Left renal cortex interstitium (tissue), 4 donors: ENCODE measurements around the gene CEP95. TPM values are rescaled to one million over a fixed set of nuclear protein-coding genes. Genes with fewer than 3 reads are reported as not detected.
"Not testable (repeated sequence)": the region's sequence is repeated elsewhere in the genome, so short reads cannot be mapped to it uniquely, and the experiment has no call there.

ENCODE experiments used
- DNase-seq, 4 donors: peaks; one replicate each; pipeline ENCODE4 v3.0.0-alpha.2; 2013; ENCODE audit warnings: low read depth in 4 of 4, low spot score in 2 of 4, missing footprints in 1 of 4
- polyA plus RNA-seq, 4 donors: library from polyadenylated mRNA; unstranded; fragments of 120-200 nt; gene quantifications; one replicate each; pipeline ENCODE4 v1.2.1, GENCODE V29; 2013; ENCODE audit not compliant: insufficient read length in 4 of 4

The CEP95 gene, protein sequence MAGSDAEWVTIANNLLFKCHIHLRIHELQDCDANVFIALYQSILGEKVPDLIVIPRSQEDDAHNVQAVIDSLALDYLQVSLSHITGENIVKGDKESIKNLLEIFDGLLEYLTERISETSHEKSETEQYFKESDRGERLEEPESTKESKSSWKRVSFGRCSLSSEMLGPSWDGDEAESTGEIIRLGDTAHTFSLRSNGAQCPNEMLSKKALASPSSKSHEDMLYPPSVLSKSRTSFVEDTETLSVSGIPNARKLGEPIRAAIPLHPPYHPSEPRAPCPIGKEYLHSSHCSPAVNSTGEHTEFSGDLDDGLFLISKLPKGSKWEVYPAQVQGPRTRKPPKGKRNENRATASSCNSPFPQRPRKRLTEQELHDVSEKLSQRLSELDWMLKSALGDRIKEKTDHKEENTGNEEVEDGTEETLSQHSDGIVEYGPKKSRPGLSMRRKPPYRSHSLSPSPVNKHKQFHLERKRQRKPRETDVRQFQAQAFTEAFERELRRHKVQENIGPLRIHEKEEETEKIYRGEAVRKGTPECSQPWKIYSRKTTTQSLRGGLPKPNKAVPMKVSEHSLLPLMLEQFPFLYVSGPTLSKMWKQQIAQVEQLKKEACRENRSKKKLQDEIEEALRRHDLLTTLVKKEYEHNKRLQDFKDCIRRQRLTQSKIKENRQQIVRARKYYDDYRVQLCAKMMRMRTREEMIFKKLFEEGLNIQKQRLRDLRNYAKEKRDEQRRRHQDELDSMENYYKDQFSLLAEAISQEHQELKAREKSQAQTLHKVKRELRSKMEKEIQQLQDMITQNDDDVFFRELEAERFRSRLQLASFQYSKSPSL
- 100 to 1,000 TPM in 2 of 4 donors, 10 to 100 TPM in 2; 75.1 to 191 (median 121) TPM for polyA plus RNA-seq

DNA sequence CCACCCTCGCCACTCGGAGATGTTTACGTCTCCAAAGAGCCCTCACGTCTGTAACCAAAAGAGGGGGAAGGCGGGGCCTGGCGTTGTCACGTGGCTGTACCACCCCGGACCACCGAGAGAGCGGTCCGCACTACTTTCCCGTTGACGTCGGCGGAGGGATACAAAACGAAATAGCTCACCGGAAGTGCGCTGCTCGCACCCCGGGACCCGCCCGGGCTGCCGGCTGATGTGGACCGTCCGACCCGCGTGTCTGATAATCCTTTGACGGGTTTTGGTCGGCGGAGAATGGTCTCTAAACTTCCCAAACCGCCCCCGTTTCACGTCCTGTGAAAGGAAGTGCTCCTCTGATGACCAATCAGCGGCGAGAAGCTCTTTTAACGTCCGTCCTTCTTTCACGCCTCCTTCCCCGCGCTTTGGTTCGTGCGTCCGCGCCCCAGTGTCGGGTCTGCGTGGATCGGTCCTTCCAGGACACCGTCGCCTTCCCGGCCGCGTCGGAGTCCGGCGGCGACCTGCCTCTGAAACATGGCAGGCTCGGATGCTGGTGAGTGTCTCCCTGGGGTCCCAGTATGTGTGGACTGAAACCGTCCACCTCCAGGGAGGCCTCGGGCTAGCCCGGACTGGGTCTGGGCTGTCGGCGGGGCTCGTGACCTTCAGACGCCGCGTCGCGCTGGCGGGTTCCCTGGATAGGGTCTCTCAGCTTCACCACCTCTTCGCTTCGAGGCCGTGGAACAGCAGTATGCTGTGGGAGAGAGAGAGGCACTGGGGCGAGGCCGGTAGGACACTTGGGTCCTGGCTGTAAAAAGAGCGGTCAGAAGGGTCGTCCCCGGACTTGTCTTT lies at the start of gene CEP95:
TSS of gene CEP95 (plus strand) at position 402 of the 837 bp plus-strand sequence. CDS start at position 523, 121 bp downstream.
- DNase-seq, result peak; percentile 94 to 99 (median 96)

DNA sequence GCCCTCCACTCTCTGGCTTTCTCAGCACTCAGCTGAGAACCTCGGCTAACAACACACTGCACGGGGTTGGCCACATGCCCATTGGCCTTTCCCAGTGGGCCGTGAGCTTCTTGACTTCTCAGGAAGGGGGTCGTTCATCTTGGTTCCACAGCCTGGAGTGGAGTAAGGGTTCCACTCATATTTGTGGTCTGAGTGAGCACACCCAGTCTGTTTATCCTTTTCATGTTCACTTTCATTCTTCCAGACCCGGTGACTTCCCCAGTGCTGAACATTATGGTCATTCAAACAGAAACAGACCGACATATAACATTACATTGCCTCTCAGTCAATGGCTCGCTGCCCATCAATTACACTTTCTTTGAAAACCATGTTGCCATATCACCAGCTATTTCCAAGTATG lies 49.6 kb upstream of the CEP95 start:
- DNase-seq, result no peak

DNA sequence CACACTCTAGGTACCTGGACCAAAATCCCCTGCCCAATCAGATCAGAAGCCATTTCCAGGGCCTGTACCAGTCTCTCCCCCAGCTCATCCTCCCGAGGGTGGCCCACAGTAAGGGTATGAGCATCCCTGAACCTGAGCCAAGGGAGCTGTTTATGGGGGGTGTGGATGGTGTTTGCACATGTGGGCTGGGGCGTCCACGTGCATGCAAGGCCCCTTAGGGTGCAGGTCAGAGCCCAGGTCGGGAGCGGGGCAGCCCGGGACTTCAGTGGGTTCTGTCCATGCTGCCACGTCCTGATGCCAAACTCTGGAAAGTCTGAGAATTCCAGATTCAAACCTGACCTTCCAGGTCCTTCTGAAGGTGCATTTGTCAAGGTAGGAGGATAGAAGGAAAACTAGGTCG lies 48.0 kb upstream of the CEP95 start:
- no peak for DNase-seq

DNA sequence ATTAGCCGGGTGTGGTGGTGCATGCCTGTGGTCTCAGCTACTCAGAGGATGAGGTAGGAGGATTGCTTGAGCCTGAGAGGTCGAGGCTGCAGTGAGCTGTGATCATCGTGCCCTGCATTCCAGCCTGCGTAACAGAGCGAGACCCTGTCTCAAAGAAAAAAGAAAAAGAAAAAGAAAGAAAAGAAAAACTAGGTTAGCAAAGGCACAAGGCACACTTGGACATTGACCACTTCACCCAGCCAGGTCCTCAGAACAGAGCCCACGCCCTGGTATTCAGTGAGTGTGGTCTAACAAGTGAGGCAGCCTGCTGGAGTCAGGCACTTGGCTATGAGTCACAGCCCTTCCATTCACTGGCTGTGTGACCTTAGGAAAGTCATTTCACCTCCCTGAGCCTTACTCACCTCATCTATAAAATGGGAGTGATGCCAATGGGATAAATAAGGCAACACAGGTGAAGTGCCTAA lies 47.5 kb upstream of the CEP95 start:
- no peak for DNase-seq

DNA sequence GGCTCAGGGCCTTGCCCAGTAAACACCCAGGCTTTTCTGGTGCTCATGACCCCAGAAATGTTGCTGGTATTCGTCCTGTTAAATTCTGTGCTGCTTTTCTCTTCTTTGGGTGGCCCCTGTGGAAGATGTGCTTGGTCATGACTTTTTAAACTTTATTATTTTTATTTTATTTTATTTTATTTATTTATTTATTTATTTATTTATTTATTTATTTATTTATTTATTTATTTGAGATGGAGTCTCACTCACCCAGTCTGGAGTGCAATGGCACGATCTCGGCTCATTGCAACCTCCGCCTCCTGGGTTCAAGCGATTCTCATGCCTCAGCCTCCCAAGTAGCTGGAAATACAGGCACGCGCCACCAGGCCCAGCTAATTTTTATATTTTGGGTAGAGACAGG lies 47.0 kb upstream of the CEP95 start:
- DNase-seq, result not testable (repeated sequence)

DNA sequence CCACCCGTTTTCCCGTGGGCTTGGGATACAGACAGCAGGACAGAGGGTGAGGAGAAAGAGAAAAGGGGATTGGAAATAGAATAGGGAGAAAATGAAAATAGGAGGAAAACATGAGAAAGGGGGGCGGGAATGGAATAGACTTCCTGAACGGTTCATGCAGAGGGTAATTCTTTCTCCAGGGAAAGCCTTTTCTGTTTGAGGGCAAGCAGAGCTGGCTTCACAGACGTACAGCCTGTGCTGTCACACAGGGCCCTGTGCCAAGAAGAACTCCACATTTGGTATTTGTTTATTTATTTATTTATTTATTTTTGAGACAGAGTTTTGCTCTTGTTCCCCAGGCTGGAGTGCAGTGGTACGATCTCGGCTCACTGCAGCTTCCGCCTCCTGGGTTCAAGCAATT lies 45.8 kb upstream of the CEP95 start:
- peak in 3 of 4 donors; percentile 4 to 19 (median 13) for DNase-seq

DNA sequence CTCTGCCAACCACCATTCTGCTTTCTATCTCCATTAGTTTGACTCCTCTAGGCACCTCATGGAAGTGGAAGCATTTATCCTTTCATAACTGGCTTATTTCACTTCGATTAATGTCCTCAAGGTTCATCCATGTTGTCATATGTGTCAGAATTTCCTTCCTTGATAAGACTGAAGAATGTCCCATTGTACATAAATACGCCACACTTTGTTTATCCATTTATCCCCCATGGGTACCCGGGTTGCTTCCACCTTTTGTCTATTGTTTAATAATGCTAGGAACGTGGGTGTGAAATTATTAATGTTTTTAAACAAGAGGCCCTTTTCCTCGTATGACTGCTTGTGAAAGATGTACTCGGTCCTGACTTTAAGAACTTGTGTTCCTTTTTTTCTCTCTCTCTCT lies 45.0 kb upstream of the CEP95 start:
- no peak for DNase-seq

DNA sequence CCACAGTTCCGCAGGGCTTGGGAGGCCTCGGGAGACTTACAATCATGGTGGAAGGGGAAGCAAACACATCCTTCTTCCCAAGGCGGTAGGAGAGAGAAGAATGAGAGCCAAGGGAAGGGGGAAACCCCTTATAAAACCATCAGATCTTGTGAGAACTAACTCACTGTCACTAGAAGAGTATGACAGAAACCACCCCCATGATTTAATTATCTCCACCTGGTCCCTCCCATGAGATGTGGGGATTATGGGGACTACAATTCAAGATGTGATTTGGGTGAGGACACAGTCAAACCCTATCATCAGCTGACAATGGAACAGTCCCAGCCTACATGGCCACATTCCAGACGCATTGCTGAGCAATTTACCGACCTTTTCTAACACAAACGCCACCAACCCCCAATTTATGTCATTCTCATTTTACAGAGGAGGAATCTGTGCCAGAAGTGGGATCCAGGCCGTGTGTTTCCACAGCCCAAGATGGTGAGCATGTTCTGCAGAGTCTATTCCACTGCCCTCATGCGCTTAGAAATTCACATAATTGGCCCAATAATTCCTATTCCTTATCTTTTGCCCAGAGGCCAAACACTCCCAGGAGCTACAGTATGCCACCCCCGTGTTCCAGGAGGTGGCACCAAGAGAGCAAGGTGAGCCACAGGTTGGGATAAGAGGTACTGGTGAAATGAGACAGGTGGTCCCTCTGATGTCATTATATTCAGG lies 40.6 kb upstream of the CEP95 start:
- no peak for DNase-seq

DNA sequence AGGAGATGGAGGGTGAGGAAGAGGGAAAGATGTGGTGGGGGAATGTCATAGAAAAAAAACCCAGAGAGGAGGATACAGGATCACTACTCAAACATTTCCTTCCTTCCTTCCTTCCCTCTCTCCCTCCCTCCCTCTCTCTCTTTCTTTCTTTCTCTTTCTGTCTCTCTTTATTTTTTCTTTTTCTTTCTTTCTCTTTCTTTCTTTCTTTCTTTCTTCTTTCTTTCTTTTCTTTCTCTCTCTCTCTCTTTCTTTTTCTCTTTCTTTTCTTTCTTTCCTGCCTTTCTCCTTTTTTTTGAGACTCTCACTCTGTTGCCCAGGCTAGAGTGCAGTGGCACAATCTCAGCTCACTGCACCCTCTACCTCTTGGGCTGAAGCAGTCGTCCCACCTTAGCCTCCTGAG lies 39.9 kb upstream of the CEP95 start:
- not testable (repeated sequence) for DNase-seq

DNA sequence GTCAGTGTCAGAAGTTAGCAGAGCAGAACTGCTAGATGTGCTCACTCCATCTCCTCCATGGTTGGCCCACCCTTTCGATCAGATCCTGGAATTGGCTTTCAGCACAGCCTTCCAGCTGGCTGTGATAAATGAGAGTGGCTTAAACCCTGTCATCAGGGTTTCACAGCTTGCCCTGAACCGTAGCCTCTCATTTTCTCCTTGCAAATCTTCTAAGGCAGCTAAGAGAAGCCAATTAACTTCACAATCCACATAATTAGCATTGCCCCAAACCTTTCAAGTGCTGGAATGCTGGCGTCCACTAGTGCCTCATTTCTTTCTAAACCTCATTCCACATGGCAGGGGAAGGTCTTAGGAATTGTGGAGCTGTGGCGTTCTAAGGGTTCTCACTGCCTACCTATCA lies 36.2 kb upstream of the CEP95 start:
- no peak for DNase-seq

DNA sequence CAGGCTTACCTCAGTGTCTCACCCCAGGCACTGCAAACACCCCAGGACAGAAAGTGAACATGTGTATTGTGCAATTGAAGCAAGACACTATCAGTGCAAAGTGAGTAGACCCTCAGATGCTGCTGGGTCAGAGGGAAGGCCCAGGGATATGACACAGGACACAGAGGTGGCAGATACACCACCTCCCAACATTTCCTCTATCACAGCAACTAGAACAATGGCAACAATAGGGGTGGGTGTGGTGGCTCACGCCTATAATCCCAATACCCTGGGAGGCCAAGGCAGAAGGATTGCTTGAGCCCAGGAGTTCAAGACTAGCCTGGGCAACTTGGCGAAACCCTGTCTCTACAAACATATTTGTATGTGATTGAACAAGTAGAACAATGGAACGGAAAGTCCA lies 35.3 kb upstream of the CEP95 start:
- no peak for DNase-seq

DNA sequence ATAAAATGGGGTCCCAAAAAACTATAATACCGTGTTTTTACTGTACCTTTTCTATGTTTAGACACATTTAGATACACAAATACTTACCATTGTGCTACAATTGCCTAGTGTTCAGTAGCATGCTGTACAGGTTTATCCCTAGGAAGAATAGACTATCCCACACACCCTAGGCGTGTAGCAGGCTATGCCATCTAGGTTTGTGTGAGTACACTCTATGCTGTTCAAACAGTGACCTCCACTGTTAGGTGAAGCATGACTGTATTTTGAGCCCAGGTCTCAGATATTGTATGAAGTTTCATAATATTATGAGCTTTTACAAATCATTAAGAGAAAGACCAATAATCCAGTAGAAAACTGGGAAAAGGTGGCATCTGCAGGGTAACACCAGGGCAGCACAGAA lies 34.2 kb upstream of the CEP95 start:
- no peak for DNase-seq

DNA sequence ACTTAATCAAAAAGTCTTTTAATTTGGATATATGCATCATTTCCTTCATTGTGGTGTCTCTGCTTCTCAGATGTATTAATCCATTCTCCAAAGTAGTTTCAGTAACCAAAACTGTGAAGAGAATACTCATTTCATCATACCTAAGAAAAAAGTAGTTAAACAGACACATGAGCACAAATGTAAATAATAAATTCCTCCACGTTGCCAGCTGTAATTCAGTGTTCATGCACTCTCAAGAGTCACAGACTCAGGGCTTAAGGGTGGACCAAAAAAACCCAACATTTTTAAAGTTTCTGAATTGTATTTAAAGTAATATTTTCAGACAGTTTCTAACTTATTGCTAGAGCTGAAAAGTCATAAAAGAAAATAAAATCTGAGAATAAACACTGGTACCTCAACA lies 28.9 kb upstream of the CEP95 start:
- no peak for DNase-seq

DNA sequence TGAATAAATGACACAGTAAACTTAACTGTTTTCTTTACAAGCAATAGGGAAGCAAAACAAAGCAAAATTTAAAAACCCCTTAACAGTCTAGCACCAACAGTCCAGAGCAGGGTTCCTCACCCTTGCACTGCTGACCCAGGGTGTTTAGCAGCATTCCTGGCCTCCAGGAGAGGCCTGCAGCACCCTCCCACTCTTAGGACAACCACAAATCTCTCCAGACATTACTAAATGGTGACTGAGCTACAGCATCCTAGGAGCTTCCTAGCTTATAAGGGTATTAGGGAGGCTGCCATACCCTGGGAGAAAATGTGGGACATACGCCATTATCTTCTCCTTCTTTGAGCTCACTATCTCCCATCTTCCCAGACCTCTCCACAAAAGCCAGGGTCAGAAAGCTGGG lies 25.8 kb upstream of the CEP95 start:
- DNase-seq, result no peak

DNA sequence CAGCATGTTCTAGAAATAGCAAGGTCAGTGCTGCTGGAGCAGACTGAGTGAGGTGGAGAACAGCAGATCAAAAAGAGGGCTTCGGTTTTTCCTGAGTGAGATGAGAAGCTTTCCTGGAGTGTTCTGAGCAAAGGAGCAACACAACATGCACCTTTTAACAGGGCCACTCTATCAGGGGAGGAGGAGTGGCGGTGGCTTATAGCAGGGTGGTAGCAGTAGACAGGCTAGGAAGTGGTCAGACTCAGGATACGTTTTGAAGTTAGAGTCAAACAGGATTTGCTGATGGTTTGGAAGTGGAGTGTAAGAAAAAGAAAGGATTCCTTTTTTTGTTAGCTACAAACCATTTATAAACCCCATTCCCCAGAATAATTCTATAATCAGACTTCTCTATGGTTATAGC lies 22.4 kb upstream of the CEP95 start:
- DNase-seq, result no peak

DNA sequence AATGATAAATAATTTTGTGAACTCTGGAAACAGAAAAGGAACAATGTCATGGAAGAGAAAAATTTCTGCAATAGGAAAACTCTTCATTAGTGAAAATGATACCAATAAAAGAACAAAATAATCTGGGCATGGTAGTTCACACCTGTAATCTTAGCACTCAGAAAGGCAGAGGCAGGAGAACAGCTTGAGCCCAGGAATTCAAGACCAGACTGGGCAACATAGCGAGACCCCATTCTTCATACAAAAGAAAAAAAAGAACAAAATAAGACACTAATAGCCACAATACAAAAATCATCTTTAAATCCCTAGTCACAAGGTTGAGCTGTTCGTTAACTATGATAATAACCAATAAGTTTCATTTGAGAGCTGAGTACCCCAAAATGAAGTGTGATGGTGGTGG lies 18.5 kb upstream of the CEP95 start:
- no peak for DNase-seq

DNA sequence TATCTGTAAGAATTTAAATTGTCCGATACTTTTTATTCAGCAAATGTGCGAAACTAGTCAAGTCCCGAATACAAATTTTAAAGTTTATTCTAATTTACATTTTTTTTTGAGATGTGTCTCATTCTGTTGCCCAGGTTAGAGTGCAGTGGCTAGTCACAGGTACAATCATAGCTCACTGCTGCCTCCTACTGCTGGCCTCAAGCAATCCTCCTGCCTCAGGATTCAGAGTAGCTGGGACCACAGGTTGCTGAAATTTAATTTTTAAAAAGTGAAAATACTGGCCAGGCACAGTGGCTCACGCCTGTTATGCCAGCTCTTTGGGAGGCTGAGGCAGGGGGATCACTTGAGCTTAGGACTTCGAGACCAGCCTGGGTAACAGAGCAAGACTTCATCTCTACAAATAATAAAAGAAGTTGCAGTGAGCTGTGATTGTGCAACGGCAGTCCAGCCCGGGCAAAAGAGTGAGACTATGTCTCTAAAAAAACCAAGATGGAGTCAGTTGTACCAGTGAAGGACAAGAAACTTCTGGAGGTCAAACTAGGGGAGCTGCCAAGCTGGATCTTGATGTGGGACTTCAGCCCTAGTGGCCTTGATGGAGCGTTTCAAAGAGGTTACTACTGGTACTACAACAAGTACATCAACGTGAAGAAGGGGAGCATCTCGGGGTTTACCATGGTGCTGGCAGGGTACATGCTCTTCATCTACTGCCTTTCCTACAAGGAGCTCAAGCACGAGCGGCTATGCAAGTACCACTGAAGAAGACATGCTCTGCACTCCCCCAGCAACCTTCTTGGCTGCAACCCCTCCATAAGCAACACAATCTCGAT lies 15.5 kb upstream of the CEP95 start:
- no peak for DNase-seq

DNA sequence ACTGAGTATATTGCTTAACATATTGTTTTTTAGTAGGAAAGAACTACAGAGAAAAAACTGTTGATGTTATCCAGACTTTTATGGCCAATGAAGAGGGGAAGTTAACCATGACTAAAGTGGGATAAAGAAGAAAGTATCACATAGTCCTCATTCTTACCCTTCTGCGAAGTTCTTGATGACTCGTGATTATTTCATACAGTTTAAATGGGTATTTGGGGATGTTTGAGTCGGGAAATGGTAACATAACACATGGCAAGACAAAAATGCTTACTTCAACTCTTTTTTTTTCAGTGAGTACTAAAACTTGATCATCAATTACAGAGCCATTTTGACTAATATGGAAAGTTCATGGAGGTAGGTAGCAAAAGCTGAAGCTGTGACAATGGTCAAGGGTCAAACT lies 14.8 kb upstream of the CEP95 start:
- DNase-seq, result no peak

DNA sequence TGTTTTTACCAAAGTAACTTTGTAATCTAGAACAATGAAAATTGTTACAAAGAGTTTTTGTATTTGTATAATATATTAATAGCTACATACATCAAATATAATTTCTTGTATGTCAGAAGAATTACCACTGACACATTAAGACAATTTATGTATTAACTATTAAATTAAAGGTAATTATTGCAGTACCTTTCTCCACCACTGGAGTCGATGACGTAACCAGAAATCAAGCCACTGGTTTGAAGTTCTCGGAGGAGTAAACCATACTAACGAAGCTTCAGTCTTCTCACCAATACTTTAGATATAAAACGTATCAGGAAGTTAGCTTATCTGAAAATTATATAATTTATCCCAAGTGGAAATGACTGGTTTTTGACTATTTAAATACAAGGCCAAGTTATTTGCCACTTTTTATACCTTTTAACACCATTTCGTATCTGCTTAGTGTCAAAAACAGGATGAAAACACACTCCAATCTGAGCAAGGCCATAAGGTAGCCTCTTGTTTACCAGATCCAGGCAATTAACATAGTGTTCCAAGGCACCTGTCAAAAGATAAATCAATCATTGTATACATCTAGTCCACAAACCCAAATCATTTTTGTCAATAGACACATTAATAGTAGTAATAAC lies 14.2 kb upstream of the CEP95 start:
- no peak for DNase-seq
